ENCODE results near the gene DDAH1.

DNA sequence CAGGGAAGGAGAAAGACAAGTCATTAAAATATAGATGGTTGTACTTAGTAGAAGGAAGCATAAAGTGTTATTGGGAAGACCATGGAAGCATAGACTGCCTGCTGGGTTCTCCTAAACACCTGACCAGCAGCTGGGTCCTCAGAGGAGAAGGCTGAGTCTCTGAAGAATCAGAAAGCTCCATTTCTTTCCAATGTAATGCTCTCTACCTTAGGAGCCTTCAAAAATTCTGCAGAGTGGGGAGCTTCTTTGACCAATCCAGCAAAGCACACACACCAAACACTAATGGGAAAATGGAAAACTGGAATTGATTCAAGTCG is 167.5 kb downstream of the DDAH1 start:
- TF ChIP-seq, protein P1, sequence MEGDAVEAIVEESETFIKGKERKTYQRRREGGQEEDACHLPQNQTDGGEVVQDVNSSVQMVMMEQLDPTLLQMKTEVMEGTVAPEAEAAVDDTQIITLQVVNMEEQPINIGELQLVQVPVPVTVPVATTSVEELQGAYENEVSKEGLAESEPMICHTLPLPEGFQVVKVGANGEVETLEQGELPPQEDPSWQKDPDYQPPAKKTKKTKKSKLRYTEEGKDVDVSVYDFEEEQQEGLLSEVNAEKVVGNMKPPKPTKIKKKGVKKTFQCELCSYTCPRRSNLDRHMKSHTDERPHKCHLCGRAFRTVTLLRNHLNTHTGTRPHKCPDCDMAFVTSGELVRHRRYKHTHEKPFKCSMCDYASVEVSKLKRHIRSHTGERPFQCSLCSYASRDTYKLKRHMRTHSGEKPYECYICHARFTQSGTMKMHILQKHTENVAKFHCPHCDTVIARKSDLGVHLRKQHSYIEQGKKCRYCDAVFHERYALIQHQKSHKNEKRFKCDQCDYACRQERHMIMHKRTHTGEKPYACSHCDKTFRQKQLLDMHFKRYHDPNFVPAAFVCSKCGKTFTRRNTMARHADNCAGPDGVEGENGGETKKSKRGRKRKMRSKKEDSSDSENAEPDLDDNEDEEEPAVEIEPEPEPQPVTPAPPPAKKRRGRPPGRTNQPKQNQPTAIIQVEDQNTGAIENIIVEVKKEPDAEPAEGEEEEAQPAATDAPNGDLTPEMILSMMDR (IDR thresholded peaks at IDR 0.05), result no peak
- TF ChIP-seq POLR2A (IDR thresholded peaks at IDR 0.05) (no peak), POLR2AphosphoS5 (IDR thresholded peaks at IDR 0.05) (no peak), EP300 (IDR thresholded peaks at IDR 0.05) (no peak)

Data from sigmoid colon (tissue), 4 donors.